Amniotic epithelial cell (primary cell): ENCODE data around the gene FAM222A.

Source experiments
- DNase-seq: peaks from one replicate; pipeline ENCODE4 v3.0.0-alpha.2; 2010; ENCODE audit warnings: low read depth

Gene FAM222A

DNA sequence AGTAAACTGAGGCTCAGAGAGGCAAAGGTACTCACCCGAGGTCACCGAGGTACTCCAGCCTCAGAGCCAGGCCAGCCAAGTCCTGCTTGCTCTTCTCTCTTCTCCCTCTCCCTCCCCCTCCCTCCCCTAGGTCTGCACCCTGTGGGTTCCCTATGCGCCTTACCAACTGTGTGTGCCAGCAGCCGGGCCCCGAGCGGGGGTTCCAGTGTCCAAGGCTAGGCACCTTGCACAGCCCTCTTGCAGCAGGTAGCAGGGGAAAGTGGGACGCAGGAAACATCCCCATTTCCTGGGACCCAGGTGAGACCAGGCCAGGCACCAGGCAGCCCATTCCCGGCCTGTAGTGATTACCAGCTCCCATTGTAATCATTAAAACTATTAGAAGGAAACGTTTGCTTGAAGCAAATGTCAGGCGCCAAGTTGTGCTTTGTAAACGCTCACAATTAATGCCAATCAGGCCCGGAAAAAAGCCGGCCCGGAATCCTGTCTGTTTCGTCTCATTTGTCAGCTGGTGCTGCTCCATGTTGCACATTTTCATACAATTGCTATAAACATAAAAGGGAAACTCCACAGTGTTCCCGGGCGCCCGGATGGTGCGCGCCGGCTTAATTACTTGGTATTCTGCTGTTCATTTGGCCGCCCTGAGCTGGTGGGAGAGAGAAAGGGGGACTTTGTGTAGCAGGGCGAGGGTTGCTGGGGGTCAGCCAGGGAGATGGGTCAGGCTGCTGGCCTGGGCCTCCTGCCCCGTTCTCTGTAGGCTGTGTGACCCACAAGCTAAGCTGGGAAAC, 11.9 kb downstream of the FAM222A start:
- no peak for DNase-seq

DNA sequence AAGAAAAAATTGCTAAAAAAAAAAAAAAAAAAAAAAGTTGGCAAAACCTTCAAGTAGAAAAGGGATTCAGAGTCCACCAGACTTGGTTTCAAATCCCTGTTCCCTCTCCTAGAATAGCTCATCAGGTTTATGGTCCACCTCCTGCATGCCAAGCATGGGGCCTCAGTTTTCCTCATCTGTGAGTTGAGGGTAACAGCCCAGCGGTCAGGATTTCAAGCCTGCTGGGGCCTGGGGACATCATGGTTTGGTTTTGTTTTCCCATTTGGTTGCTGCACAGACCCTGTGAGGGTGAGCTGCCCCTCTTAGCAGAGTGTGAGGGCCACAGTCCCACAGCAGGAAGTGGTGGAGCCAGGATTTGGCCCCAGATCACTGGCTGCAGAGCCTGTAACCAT, 12.5 kb downstream of the FAM222A start:
- no peak for DNase-seq

DNA sequence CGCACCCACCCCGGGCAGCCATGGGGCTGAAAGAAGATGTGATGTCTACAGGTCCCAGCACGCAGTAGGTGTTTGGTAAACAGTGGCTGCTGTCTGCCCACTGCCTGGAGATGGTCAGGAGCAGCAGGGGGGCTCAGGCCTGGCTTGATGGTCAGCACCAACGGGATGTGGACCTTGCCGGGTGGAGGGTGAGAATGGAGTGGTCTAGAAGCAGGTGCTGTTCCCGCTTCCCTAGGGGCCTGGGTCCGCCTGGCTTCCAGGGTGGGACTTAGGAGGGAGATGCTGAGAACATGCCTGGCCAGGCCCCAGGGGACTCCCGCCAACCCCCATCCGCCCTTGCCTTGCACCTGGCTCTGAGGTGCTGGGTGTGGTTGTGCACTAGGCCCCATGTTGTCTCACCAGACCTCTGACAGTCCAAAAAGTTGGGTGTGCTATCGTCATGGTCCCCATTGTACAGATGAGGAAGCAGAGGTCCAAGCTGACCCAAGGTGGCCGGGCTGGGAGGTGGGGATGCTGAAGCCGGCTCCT, 12.9 kb downstream of the FAM222A start:
- no peak for DNase-seq

DNA sequence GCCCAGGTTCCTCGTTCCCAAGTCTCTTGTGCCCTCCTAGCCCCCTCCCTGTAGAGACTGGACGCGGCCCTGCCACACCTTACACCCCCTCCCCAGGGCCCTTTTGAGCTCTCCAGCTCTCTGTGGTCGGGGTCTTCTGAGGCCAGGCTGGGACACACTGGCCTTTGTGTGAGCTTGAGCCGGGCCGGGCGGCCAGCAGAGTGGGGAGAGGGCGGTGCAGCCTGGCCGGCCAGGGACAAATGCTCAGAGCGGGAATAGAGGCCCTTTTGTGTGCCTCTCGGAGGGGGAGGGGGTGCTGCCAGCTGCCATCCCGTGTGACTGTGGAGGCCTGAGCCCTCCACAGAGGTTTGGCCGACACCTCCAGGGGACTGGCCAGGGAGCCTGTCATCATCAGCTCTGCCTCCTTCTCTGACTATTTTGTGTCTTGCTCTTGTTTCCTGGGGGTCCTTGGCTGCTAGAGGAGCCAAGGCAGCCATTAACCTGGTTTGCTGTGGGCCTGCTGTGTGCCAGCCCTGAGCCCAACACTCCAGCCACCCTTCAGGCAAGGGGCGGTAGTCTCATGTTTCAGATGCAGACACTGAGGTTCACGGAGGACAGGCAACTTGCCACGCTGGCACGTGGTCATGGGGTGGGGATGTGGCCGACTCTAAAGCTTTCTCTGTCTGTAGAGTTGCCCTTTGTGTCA, 13.6 kb downstream of the FAM222A start:
- no peak for DNase-seq

DNA sequence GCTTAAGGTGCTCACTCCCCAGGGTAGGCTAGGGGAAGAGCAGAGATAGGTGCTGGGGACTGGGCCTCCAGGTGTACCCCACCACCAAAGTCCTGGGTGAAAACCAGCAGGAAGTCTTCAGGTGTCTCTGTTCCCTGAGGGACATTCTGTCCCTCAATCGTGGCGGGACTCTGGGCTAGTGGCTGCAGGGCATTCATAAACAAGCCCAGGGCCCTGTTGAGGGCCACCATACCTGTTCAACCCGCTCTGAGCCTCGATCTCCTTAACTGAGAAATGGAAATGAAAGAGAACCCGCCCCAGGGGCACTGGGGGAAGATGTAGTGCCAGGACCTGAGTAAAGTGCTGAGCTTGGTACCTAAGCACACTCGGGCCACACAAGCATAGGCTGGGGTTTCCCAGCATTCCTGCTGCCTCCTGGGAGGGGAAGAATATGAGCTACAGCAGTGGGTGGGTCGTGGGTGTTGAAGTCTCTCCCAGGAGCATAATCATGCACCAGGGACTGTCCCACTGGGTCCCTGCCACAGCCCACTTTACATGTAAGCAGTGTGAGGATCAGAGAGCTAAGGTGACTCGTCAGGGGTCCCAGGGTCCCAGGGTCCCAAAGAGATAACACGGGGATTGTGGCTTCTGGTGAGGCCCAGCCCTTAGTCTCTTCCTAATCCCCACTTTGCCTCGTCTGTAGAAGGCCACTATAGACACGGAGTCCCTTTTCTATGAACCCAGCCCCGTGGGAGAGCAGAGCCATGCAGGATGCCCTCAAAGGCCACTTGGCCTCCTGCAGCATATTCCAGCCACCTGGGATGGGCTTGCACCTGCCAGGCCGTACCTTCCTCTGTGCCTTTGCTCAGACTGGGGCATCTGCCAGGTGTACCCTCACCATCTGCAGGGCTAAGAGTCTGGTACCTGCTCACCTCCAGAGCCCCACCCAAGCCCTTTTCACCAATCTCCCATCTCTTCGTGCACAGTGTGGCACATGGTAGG, 14.4 kb downstream of the FAM222A start:
- no peak for DNase-seq

DNA sequence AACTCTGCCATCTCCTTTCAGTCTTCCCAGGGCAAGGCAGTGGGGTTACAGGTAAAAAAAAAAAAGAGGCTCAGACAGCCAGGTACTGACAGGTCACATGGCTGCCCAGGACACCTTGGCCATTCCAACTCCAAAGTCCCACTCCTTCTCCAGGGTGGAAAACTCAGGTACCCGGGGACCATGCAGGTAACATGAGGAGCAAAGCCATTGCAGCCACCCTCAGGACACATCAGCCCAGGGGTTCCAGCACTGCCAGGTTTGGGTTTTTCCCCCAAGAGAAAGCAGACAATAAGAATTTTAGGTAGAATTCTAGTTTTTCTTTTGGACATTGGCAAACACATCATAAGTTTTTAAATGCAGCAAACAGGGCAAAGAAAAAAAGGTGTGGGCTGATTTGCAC, 15.3 kb downstream of the FAM222A start:
- no peak for DNase-seq

DNA sequence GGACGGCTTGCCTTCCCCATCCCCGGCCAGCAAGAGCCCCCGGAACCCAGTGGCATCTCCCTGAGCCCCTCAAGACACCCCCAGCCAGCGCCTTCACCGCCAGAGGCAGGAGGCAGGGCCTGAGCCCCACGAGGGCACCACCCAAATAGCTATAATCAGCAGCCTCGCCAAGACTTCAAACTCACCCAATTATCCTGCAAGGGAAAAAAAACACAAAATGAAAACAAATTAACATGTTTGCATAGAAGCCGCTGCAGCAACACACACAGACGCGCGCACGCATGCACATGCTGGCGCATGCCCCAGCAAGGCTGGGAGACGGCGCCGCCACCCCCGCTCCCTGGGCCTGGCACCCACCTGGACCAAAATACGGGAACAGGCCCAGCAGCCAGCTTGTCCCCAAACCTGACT, 15.8 kb downstream of the FAM222A start:
- DNase-seq, result no peak

DNA sequence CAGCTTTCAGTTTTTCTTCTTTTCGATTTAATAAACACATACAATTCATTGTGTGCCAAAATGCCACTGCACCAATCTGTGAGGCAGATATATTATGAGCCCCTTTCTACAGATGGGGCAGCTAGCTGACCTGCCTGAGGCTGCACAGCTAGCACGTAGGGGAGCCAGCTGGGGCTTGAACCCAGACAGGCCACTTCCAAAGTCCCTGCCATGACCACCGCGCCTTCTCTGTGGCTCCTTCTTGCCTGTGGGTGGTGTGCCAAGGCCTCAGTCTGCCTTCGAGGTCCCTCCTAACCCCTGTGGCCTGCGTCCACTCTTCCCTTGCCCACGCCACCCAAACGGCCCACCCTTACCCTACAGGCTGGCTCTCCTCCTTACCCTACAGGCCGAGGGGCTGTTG, 16.2 kb downstream of the FAM222A start:
- no peak for DNase-seq

DNA sequence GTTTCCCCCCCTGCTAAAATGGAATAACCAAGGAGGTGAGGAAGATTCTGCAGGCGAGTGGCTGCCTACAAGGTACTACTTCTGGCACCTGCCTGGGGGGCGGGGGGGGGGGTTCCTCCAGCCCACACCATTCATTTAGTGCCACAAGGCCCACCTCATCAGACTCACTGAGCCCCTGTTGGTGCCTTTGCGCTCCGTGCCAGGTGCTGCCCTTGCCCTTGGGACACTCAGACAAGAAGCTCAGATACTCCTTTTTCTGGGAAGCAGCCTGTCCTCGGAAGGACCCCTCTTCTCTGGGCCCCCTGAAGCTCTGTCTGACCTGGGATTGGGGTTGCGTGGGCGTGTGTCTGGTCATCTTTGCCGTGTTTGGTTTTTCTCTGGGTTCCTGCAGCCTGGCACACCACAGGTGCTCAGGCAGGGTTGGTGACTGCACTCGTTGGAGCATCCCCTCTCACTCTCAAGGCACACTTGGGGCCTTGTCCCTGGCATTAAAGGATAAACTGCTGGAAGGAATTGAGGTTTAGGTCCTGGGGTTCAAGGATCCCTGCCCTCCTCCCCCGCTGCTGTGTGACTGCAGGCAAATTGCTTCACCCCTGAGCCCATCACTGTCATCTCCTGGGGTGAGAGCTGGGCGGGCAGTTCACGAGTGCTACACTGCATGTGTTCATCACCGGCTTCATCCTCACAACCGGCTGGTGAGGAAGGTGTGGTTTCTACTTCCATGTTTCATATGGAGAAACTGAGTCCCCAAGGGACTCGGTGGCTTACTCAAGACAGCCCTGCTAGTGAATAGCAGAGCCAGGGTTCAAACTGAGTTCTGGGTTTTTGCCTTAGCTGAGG, 16.9 kb downstream of the FAM222A start:
- no peak for DNase-seq

DNA sequence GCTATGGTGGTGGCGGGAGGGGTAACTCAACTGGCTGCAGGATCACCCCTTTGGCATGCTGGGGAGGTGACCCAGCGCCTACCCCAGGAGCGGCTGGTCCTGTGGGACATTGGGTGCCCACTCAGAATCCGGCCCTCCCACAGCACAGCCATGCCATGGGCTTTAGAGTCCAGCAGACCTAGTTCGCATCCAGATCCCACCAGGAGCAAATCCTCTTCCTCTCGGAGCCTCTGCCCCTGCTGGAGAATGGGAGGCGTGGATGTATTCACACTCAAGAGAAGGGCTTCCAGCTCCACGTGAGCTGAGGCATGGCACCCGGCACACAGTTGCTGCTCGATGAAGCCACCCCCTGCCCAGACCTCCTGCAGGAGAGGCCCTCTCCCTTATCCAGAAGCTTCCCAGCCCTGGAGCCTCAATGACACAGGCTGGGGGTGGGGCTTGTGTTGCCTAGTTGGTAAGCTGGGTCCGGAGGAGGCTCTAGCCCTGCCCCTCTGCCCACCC, 17.7 kb downstream of the FAM222A start:
- no peak for DNase-seq

DNA sequence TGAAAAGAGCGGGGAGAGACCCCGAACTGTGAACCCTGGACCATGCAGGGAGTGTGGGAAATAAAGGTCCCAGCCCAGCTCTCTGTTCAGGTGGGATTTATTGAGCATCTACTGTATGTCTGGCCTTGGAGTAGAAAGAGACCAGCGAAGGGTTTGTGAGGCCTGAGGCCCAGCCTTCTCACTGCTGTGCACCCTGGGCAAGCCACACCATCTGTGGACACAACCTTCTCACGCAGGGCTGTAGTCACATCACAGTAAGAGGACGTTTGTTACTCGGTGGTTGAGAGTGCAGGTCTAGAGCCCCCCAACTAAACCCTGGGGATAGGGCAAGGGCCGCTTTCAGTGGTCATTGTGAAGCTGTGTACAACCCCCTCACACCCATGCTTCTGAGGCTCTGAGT, 18.2 kb downstream of the FAM222A start:
- DNase-seq, result no peak

DNA sequence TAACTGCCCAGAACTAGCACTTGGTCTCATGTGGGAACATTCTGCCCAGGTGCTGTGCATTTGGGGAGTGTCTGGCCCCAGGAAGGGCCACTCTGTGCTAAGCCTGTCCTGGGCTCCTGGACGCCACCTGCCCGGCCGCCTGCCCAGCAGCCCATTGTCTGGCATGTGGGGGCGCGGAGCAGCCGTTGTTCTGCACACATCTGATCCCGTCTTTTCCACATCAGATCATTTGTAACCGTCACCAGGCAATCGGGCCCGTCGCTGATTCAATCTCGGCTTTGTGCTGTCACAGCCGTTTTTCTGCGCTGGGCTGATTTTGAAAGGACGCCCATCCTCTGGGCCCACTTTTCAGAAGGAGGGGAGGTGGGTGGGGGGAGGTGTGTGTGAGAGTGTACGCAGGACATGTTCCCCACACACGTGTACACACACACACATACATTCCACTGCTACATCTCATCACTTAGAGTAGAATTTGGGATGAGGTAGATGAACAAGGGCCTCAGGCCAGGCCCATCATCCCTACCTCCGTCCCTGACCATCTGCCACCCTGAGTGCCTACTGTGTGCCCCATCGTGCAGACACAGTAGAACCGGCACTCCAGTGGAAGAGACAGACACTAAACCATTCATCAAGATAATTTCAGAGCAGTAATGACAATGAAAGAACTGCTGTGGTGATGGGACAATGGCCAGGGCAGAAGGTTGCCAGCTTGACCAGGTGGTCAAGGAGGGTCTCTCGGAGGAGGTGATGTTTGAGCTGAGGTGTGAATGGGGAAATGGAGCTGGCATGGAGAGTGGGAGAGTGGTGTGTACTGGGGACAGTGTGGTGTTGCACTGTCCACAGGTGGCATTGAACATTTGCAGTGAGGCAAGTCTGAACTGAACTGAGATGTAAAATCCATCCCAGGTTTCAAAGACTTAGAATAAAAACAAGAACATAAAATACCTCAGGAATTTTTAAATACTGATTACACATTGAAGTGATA, 19.0 kb downstream of the FAM222A start:
- DNase-seq, result no peak

DNA sequence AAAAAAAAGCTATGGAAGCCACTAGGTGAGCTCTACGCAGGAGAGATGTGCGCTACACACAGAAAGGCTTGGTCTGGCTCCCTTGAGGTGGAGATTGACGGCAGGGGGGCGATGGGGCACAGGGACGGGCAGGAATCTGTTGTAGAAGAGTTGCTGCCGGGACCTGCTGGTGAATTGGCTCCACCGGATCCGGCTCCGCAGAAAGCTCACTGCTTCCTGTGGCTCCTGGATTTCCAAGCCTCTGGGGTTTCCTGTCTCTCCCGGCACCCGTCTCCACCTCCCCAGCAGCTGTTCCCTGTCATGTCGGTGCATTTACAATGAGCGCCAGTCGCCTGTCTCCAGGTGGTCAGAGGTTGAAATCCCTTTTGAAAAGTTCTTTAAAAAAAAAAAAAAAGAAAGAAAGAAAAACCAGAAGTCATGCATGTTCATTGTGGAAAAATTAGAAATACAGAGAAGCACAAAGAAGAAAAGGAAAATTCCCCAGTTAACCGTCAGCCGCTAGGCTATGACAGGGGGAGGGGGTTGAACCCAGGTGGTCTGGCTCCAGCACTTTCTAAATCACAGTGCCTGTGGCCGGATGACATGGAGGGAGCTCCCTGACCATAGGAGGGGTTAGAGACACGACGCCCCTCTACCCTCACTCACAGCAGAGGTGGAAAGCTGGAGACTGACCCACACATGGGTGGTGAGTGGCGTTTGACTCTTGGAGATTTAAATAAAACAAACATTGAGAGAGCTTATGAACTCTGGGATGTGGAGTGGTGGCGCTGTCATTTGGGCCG, 20.8 kb downstream of the FAM222A start:
- DNase-seq, result no peak

DNA sequence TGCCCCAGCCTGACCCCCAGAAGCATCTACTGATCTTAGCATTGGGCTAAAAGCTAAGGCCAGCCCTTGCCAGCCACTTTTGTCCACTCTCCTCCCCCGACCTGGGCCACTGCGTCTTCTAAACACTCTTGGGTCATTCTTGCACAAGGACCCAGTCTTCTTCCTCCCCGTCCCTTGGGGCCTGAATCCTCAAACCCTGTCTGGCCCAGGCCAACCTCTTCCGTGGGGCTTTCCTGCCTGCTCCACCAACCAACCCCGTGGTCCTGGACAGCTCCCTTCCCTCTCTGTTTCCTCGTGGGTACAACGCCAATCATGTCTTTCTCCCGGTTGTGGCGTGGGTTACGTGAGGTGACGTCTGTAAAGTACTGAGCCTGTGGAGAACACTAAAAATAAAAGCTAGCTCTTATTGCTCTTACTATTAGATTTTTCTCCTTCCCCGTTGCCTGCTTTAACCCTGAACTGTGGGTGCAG, 21.5 kb downstream of the FAM222A start:
- DNase-seq, result no peak

DNA sequence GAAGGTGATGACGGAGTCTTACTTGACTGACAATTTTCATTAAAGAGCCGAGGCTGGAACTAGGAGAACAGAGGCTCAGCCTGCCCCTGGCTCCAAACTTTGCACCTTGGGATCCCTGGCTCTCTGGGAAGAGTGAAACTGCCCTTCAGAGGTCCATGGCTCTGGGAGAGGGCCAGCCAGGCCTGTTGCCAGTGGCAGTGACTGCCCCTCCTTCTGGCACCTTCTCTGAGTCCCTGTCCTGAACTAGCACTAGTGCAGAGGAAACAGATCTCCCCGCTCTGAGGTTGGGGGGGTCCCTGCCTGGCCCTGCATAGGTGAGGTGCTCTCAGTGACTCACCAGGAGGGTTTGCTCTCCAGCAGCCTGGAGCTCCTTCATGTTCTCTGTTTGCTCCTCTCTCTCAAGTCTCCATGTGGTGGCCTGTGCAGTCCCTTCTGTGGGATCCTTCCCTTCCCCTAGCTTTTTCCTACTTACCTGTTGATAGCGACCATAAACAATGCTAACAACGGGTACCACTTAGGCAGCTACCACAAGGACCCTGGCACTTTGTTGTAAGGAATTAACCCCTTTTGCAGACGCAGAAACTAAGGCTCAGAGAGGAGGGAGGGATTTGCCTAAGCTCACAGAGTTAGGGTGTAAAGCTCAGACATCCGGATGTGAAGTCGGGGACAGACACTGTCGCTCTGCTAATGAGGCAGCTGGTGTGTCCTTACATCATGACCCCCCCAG, 22.4 kb downstream of the FAM222A start:
- no peak for DNase-seq

DNA sequence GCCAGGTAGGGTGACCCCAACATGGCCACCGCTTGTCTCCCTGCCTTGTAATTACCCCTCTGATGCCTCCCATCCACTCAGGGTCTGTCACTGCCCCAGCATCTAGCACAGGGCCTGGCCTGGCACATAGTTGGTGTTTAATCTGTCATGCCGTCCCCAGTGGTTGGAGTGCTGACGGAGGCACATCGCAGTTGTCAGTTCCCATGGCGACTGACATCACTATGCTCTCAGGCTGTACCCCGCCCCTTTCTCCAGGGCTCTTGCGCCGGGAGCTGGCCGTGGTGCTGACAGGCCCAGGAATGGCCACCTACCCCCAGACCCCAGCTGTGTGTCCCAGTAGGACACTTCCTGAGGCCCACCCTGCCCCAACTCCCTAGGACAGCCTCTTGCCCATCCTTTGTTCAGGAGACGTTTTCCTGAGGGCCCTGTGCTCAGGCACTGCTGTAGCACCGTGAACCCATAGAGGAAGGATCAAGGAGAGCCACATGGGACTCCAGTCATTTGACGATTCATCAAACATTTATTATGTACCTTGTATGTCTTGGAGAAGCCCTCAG, 23.0 kb downstream of the FAM222A start:
- peak; percentile 53 for DNase-seq

DNA sequence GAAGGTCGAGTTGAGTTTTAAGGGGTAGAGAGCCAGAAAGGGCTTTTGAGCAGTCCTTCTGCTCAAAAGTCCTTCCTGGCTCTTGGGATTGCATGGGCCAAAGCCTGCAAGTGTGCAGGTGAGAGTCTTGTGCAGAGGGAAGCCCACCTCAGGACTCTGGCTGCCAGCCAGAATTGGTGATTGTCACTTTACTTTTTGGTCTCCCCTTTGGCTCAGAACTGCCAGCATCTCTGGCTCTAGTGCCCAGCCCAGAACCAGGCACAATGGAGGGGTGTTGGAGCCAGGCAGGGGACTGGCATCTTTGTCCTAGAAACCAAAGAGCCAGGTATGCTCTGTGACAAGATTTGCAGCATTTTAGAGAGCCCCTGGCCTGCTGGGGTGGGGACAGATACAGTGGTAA, 23.5 kb downstream of the FAM222A start:
- DNase-seq, result no peak

DNA sequence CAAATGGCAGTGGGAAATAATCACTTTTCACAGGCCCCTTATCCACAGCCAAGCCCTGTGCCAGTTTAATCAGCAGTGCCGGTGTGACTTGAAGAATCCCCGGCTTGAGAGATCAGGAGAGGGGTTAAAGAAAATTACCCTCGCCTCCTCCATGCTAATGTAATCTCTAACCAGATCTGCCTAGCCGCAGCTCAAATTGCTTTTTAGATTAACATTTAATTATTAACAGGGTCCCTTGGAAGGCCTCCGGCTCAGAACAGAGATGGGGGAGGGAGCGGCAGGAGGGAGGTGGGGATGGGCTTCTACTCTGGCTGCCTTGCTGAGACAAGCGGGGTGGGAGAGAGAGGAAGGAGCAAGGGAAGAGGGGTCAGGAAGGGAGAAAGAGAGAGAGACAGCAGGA, 24.0 kb downstream of the FAM222A start:
- no peak for DNase-seq
